ENCODE results near the gene WDR49.

The WDR49 gene

GRCh38 chr3:167662919-167663400 lies 9.2 kb upstream of the WDR49 start:
- no peak overlapping the region for H3K4me3 ChIP-seq (ENCODE audit: low read depth, low read length)
- ChIA-PET POLR2A (no interaction called here), CTCF (no interaction called here)
- H3K4me1 ChIP-seq (ENCODE audit: control insufficient read depth, insufficient read depth, low read length): no peaks in the 10 kb centered on the region
- no peaks in the 10 kb centered on the region for H3K9me3 ChIP-seq (ENCODE audit: control insufficient read depth, insufficient read depth, low read depth, low read length)
- no peaks in the 10 kb centered on the region for H3K36me3 ChIP-seq (ENCODE audit: control insufficient read depth in 2 of 2, insufficient read depth in 1 of 2, low read length in 2 of 2)
- no peak overlapping the region for H3K27ac ChIP-seq (ENCODE audit: extremely low read depth, low read depth, low read length)
- TF ChIP-seq ZNF324 (tag by site-specific recombination; IDR thresholded peaks at IDR 0.05): no peak

GRCh38 chr3:167657684-167658225 lies 4.0 kb upstream of the WDR49 start:
- ChIA-PET POLR2A (no interaction called here), CTCF (no interaction called here)
- TF ChIP-seq ZNF239 (tag by site-specific recombination; IDR thresholded peaks at IDR 0.05) (no peak), KLF16 (tag by site-specific recombination; IDR thresholded peaks at IDR 0.05) (no peak), HOXA7 (CRISPR knock-in tag; IDR thresholded peaks at IDR 0.05; ENCODE audit: borderline replicate concordance) (no peak), ZNF529 (tag by site-specific recombination; IDR thresholded peaks at IDR 0.05; ENCODE audit: insufficient replicate concordance) (no peak), ZNF274 (IDR thresholded peaks at IDR 0.05; ENCODE audit: low read length) (no peak), ZNF274 (tag by site-specific recombination; IDR thresholded peaks at IDR 0.05; ENCODE audit: borderline replicate concordance) (no peak), ZNF26 (tag by site-specific recombination; IDR thresholded peaks at IDR 0.05) (no peak), ZNF362 (tag by site-specific recombination; IDR thresholded peaks at IDR 0.05) (no peak), BCL11A (tag by site-specific recombination; IDR thresholded peaks at IDR 0.05; ENCODE audit: low read depth) (no peak), SCRT2 (tag by site-specific recombination; IDR thresholded peaks at IDR 0.05) (no peak), KLF8 (tag by site-specific recombination; IDR thresholded peaks at IDR 0.05) (no peak), ZNF202 (tag by site-specific recombination; IDR thresholded peaks at IDR 0.05; ENCODE audit: borderline replicate concordance) (no peak), ZNF585B (tag by site-specific recombination; IDR thresholded peaks at IDR 0.05) (no peak)
- TF ChIP-seq, protein P1, sequence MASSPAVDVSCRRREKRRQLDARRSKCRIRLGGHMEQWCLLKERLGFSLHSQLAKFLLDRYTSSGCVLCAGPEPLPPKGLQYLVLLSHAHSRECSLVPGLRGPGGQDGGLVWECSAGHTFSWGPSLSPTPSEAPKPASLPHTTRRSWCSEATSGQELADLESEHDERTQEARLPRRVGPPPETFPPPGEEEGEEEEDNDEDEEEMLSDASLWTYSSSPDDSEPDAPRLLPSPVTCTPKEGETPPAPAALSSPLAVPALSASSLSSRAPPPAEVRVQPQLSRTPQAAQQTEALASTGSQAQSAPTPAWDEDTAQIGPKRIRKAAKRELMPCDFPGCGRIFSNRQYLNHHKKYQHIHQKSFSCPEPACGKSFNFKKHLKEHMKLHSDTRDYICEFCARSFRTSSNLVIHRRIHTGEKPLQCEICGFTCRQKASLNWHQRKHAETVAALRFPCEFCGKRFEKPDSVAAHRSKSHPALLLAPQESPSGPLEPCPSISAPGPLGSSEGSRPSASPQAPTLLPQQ (tag by site-specific recombination; IDR thresholded peaks at IDR 0.05): no peak
- TF ChIP-seq, protein P2, sequence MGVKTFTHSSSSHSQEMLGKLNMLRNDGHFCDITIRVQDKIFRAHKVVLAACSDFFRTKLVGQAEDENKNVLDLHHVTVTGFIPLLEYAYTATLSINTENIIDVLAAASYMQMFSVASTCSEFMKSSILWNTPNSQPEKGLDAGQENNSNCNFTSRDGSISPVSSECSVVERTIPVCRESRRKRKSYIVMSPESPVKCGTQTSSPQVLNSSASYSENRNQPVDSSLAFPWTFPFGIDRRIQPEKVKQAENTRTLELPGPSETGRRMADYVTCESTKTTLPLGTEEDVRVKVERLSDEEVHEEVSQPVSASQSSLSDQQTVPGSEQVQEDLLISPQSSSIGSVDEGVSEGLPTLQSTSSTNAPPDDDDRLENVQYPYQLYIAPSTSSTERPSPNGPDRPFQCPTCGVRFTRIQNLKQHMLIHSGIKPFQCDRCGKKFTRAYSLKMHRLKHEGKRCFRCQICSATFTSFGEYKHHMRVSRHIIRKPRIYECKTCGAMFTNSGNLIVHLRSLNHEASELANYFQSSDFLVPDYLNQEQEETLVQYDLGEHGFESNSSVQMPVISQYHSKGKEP (tag by site-specific recombination; IDR thresholded peaks at IDR 0.05): no peak
- TF ChIP-seq, protein P3, sequence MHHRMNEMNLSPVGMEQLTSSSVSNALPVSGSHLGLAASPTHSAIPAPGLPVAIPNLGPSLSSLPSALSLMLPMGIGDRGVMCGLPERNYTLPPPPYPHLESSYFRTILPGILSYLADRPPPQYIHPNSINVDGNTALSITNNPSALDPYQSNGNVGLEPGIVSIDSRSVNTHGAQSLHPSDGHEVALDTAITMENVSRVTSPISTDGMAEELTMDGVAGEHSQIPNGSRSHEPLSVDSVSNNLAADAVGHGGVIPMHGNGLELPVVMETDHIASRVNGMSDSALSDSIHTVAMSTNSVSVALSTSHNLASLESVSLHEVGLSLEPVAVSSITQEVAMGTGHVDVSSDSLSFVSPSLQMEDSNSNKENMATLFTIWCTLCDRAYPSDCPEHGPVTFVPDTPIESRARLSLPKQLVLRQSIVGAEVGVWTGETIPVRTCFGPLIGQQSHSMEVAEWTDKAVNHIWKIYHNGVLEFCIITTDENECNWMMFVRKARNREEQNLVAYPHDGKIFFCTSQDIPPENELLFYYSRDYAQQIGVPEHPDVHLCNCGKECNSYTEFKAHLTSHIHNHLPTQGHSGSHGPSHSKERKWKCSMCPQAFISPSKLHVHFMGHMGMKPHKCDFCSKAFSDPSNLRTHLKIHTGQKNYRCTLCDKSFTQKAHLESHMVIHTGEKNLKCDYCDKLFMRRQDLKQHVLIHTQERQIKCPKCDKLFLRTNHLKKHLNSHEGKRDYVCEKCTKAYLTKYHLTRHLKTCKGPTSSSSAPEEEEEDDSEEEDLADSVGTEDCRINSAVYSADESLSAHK (tag by site-specific recombination; IDR thresholded peaks at IDR 0.05): no peak
- TF ChIP-seq, protein P4, sequence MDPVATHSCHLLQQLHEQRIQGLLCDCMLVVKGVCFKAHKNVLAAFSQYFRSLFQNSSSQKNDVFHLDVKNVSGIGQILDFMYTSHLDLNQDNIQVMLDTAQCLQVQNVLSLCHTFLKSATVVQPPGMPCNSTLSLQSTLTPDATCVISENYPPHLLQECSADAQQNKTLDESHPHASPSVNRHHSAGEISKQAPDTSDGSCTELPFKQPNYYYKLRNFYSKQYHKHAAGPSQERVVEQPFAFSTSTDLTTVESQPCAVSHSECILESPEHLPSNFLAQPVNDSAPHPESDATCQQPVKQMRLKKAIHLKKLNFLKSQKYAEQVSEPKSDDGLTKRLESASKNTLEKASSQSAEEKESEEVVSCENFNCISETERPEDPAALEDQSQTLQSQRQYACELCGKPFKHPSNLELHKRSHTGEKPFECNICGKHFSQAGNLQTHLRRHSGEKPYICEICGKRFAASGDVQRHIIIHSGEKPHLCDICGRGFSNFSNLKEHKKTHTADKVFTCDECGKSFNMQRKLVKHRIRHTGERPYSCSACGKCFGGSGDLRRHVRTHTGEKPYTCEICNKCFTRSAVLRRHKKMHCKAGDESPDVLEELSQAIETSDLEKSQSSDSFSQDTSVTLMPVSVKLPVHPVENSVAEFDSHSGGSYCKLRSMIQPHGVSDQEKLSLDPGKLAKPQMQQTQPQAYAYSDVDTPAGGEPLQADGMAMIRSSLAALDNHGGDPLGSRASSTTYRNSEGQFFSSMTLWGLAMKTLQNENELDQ (tag by site-specific recombination; IDR thresholded peaks at IDR 0.05; ENCODE audit: low read depth): no peak
- TF ChIP-seq, protein P5, sequence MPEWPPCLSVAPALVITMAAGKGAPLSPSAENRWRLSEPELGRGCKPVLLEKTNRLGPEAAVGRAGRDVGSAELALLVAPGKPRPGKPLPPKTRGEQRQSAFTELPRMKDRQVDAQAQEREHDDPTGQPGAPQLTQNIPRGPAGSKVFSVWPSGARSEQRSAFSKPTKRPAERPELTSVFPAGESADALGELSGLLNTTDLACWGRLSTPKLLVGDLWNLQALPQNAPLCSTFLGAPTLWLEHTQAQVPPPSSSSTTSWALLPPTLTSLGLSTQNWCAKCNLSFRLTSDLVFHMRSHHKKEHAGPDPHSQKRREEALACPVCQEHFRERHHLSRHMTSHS (tag by site-specific recombination; IDR thresholded peaks at IDR 0.05): no peak
- no peak overlapping the region for H3K4me3 ChIP-seq (ENCODE audit: low read depth, low read length)
- H3K9me3 ChIP-seq (ENCODE audit: control insufficient read depth, insufficient read depth, low read depth, low read length): no peaks in the 10 kb centered on the region
- no peak overlapping the region for H3K27ac ChIP-seq (ENCODE audit: extremely low read depth, low read depth, low read length)
- no peaks in the 10 kb centered on the region for H3K36me3 ChIP-seq (ENCODE audit: control insufficient read depth in 2 of 2, insufficient read depth in 1 of 2, low read length in 2 of 2)
- no peaks in the 10 kb centered on the region for H3K4me1 ChIP-seq (ENCODE audit: control insufficient read depth, insufficient read depth, low read length)

Measured in HEK293 (cell line).